ENCODE measurements around the gene RB1. TPM values are rescaled to one million over a fixed set of nuclear protein-coding genes. Genes with fewer than 3 reads are reported as not detected.
"Not testable (repeated sequence)": the region's sequence is repeated elsewhere in the genome, so short reads cannot be mapped to it uniquely, and the experiment has no call there.

The RB1 gene
- total RNA-seq, 1 experiment from 2014 or later = 104 TPM

GRCh38 chr13:48426052-48426451 is 122.5 kb downstream of the RB1 start:
- Histone ChIP-seq H2AFZ (ENCODE audit: low read length) (no peak overlapping the region), H3K9me2 (replicated peaks; ENCODE audit: insufficient read depth, low read length) (no peaks in the 10 kb centered on the region), H3K27ac (ENCODE audit: low read length) (no peak overlapping the region), H3K36me3 (ENCODE audit: insufficient read depth, low read length) (peaks cover 8% of the 10 kb centered on the region; the same call in 1 of the 2 replicates), H3K79me2 (ENCODE audit: low read length) (peaks cover 16% of the 10 kb centered on the region), H3K9ac (ENCODE audit: low read length) (no peak overlapping the region), H3K4me1 (ENCODE audit: low read length) (peaks cover 21% of the 10 kb centered on the region), H3K27me3 (ENCODE audit: low read length) (no peaks in the 10 kb centered on the region), H3K4me3 (ENCODE audit: low read length) (no peak overlapping the region), H3K4me2 (ENCODE audit: low read depth, low read length, poor library complexity, severe bottlenecking) (no peak overlapping the region), H3K9me3 (ENCODE audit: low read length) (no peaks in the 10 kb centered on the region), H4K20me1 (ENCODE audit: insufficient read depth, low read depth, low read length) (no peaks in the 10 kb centered on the region)
- DNase-seq = no peak

GRCh38 chr13:48426755-48427298 is 123.3 kb downstream of the RB1 start:
- H3K27me3 ChIP-seq (ENCODE audit: low read length); H4K20me1 ChIP-seq (ENCODE audit: insufficient read depth, low read depth, low read length); H3K9me2 ChIP-seq (replicated peaks; ENCODE audit: insufficient read depth, low read length); H3K36me3 ChIP-seq (ENCODE audit: insufficient read depth, low read length); H3K9me3 ChIP-seq (ENCODE audit: low read length); H3K4me2 ChIP-seq (ENCODE audit: low read depth, low read length, poor library complexity, severe bottlenecking); H2AFZ ChIP-seq (ENCODE audit: low read length); DNase-seq; H3K27ac ChIP-seq (ENCODE audit: low read length); H3K4me3 ChIP-seq (ENCODE audit: low read length); H3K9ac ChIP-seq (ENCODE audit: low read length): not testable (repeated sequence)
- Histone ChIP-seq H3K4me1 (ENCODE audit: low read length) (peaks cover 21% of the 10 kb centered on the region), H3K79me2 (ENCODE audit: low read length) (peaks cover 17% of the 10 kb centered on the region)

GRCh38 chr13:48429036-48429435 is 125.5 kb downstream of the RB1 start:
- peaks cover 21% of the 10 kb centered on the region for H3K4me1 ChIP-seq (ENCODE audit: low read length)
- no peaks in the 10 kb centered on the region for H4K20me1 ChIP-seq (ENCODE audit: insufficient read depth, low read depth, low read length)
- no peak overlapping the region for H3K4me3 ChIP-seq (ENCODE audit: low read length)
- no peak overlapping the region for H2AFZ ChIP-seq (ENCODE audit: low read length)
- H3K79me2 ChIP-seq (ENCODE audit: low read length) = peaks cover 22% of the 10 kb centered on the region
- no peaks in the 10 kb centered on the region for H3K9me3 ChIP-seq (ENCODE audit: low read length)
- H3K9ac ChIP-seq (ENCODE audit: low read length) = no peak overlapping the region
- DNase-seq = no peak
- H3K9me2 ChIP-seq (replicated peaks; ENCODE audit: insufficient read depth, low read length) = no peaks in the 10 kb centered on the region
- H3K27ac ChIP-seq (ENCODE audit: low read length) = no peak overlapping the region
- H3K4me2 ChIP-seq (ENCODE audit: low read depth, low read length, poor library complexity, severe bottlenecking) = no peak overlapping the region
- no peaks in the 10 kb centered on the region for H3K27me3 ChIP-seq (ENCODE audit: low read length)
- H3K36me3 ChIP-seq (ENCODE audit: insufficient read depth, low read length) = peaks cover 8% of the 10 kb centered on the region; the same call in 1 of the 2 replicates

- DNase-seq = no peak
- no peak overlapping the region for H3K4me2 ChIP-seq (ENCODE audit: low read depth, low read length, poor library complexity, severe bottlenecking)
- H3K27ac ChIP-seq (ENCODE audit: low read length) = no peak overlapping the region
- no peak overlapping the region for H2AFZ ChIP-seq (ENCODE audit: low read length)
- no peaks in the 10 kb centered on the region for H4K20me1 ChIP-seq (ENCODE audit: insufficient read depth, low read depth, low read length)
- no peak overlapping the region for H3K4me3 ChIP-seq (ENCODE audit: low read length)
- H3K27me3 ChIP-seq (ENCODE audit: low read length) = no peaks in the 10 kb centered on the region
- no peak overlapping the region for H3K9ac ChIP-seq (ENCODE audit: low read length)
- H3K9me2 ChIP-seq (replicated peaks; ENCODE audit: insufficient read depth, low read length) = no peaks in the 10 kb centered on the region
- peaks cover 27% of the 10 kb centered on the region for H3K79me2 ChIP-seq (ENCODE audit: low read length)
- H3K4me1 ChIP-seq (ENCODE audit: low read length) = peaks cover 21% of the 10 kb centered on the region
- no peaks in the 10 kb centered on the region for H3K9me3 ChIP-seq (ENCODE audit: low read length)
- peaks cover 8% of the 10 kb centered on the region; the same call in 1 of the 2 replicates for H3K36me3 ChIP-seq (ENCODE audit: insufficient read depth, low read length)
These were observed 126.3 kb downstream of the RB1 start for GRCh38 chr13:48429886-48430285.

GRCh38 chr13:48431431-48431830 is 127.9 kb downstream of the RB1 start:
- Histone ChIP-seq H3K9me2 (replicated peaks; ENCODE audit: insufficient read depth, low read length) (no peaks in the 10 kb centered on the region), H4K20me1 (ENCODE audit: insufficient read depth, low read depth, low read length) (no peaks in the 10 kb centered on the region), H3K36me3 (ENCODE audit: insufficient read depth, low read length) (peaks cover 5% of the 10 kb centered on the region; the same call in 1 of the 2 replicates), H3K79me2 (ENCODE audit: low read length) (peaks cover 30% of the 10 kb centered on the region), H3K4me2 (ENCODE audit: low read depth, low read length, poor library complexity, severe bottlenecking) (no peak overlapping the region), H3K4me1 (ENCODE audit: low read length) (peaks cover 21% of the 10 kb centered on the region), H3K27me3 (ENCODE audit: low read length) (no peaks in the 10 kb centered on the region), H3K27ac (ENCODE audit: low read length) (no peak overlapping the region), H3K9ac (ENCODE audit: low read length) (no peak overlapping the region), H3K9me3 (ENCODE audit: low read length) (no peaks in the 10 kb centered on the region), H2AFZ (ENCODE audit: low read length) (no peak overlapping the region), H3K4me3 (ENCODE audit: low read length) (no peak overlapping the region)
- DNase-seq = no peak

GRCh38 chr13:48431987-48432615 is 128.6 kb downstream of the RB1 start:
- peaks cover 24% of the 10 kb centered on the region for H3K4me1 ChIP-seq (ENCODE audit: low read length)
- H3K9me3 ChIP-seq (ENCODE audit: low read length) = no peaks in the 10 kb centered on the region
- H3K4me2 ChIP-seq (ENCODE audit: low read depth, low read length, poor library complexity, severe bottlenecking) = no peak overlapping the region
- H2AFZ ChIP-seq (ENCODE audit: low read length) = no peak overlapping the region
- H3K9ac ChIP-seq (ENCODE audit: low read length) = no peak overlapping the region
- no peak for DNase-seq
- H3K79me2 ChIP-seq (ENCODE audit: low read length) = peaks cover 35% of the 10 kb centered on the region
- no peaks in the 10 kb centered on the region; the same call in 1 of the 2 replicates for H3K36me3 ChIP-seq (ENCODE audit: insufficient read depth, low read length)
- H3K27me3 ChIP-seq (ENCODE audit: low read length) = no peaks in the 10 kb centered on the region
- H3K27ac ChIP-seq (ENCODE audit: low read length) = no peak overlapping the region
- H3K4me3 ChIP-seq (ENCODE audit: low read length) = no peak overlapping the region
- no peaks in the 10 kb centered on the region for H3K9me2 ChIP-seq (replicated peaks; ENCODE audit: insufficient read depth, low read length)
- H4K20me1 ChIP-seq (ENCODE audit: insufficient read depth, low read depth, low read length) = no peaks in the 10 kb centered on the region

GRCh38 chr13:48434200-48434599 is 130.6 kb downstream of the RB1 start:
- no peak for DNase-seq
- H4K20me1 ChIP-seq (ENCODE audit: insufficient read depth, low read depth, low read length) = no peaks in the 10 kb centered on the region

GRCh38 chr13:48436661-48437288 is 133.2 kb downstream of the RB1 start:
- H3K79me2 ChIP-seq (ENCODE audit: low read length) = peaks cover 49% of the 10 kb centered on the region
- peaks cover 3% of the 10 kb centered on the region; the same call in 1 of the 2 replicates for H3K4me1 ChIP-seq (ENCODE audit: low read length)
- DNase-seq = no peak
- peaks cover 3% of the 10 kb centered on the region; the same call in 1 of the 2 replicates for H3K36me3 ChIP-seq (ENCODE audit: insufficient read depth, low read length)
- H3K9me2 ChIP-seq (replicated peaks; ENCODE audit: insufficient read depth, low read length) = no peaks in the 10 kb centered on the region
- H3K4me2 ChIP-seq (ENCODE audit: low read depth, low read length, poor library complexity, severe bottlenecking) = no peak overlapping the region
- no peak overlapping the region for H2AFZ ChIP-seq (ENCODE audit: low read length)
- no peaks in the 10 kb centered on the region for H3K9me3 ChIP-seq (ENCODE audit: low read length)
- no peak overlapping the region for H3K9ac ChIP-seq (ENCODE audit: low read length)
- H3K4me3 ChIP-seq (ENCODE audit: low read length) = no peak overlapping the region
- H3K27me3 ChIP-seq (ENCODE audit: low read length) = no peaks in the 10 kb centered on the region
- no peak overlapping the region; the same call in 1 of the 2 replicates for H3K27ac ChIP-seq (ENCODE audit: low read length)
- no peaks in the 10 kb centered on the region for H4K20me1 ChIP-seq (ENCODE audit: insufficient read depth, low read depth, low read length)

More at GRCh38 chr13:48434200-48434599, 130.6 kb downstream of the RB1 start:
- Histone ChIP-seq H2AFZ (ENCODE audit: low read length) (no peak overlapping the region), H3K4me1 (ENCODE audit: low read length) (peaks cover 14% of the 10 kb centered on the region), H3K4me3 (ENCODE audit: low read length) (no peak overlapping the region), H3K27ac (ENCODE audit: low read length) (no peak overlapping the region), H3K4me2 (ENCODE audit: low read depth, low read length, poor library complexity, severe bottlenecking) (no peak overlapping the region), H3K79me2 (ENCODE audit: low read length) (peaks cover 40% of the 10 kb centered on the region), H3K27me3 (ENCODE audit: low read length) (no peaks in the 10 kb centered on the region), H3K36me3 (ENCODE audit: insufficient read depth, low read length) (no peaks in the 10 kb centered on the region), H3K9ac (ENCODE audit: low read length) (no peak overlapping the region), H3K9me2 (replicated peaks; ENCODE audit: insufficient read depth, low read length) (no peaks in the 10 kb centered on the region), H3K9me3 (ENCODE audit: low read length) (no peaks in the 10 kb centered on the region)

All from Karpas-422 (cell line).